Right atrium auricular region (tissue), 2 donors: ENCODE results near the gene CYTH3. TPM values are rescaled to one million over a fixed set of nuclear protein-coding genes. Genes with fewer than 3 reads are reported as not detected.
"Not testable (repeated sequence)": the region's sequence is repeated elsewhere in the genome, so short reads cannot be mapped to it uniquely, and the experiment has no call there.

Source experiments
- DNase-seq: peaks from one replicate; pipeline ENCODE4 v3.0.0-alpha.2; 2019; ENCODE audit warnings: low spot score
- H3K27ac ChIP-seq, 2 donors: fragments of 200-600 bp; sonication (generic); 1 replicate in 1 of 2; 2 replicates in 1 of 2; pipeline ENCODE4 v1.5.1; 2016 to 2019
- H3K27me3 ChIP-seq, 2 donors: fragments of 200-600 bp; sonication (generic); one replicate each; pipeline versions ENCODE4 v1.5.1 to v1.6.0; 2017 to 2019
- H3K36me3 ChIP-seq: fragments of 200-600 bp; sonication (generic); one replicate; pipeline ENCODE4 v1.5.1; 2016
- H3K4me1 ChIP-seq, 2 donors: fragments of 200-600 bp; sonication (generic); one replicate each; pipeline versions ENCODE4 v1.5.1 to v1.6.0; 2017 to 2019
- H3K4me3 ChIP-seq, 2 donors: fragments of 200-600 bp; sonication (generic); 1 replicate in 1 of 2; 2 replicates in 1 of 2; pipeline ENCODE4 v1.5.1; 2017 to 2019; ENCODE audit warnings: mild to moderate bottlenecking in 1 of 2, moderate library complexity in 1 of 2
- H3K9me3 ChIP-seq, 2 donors: fragments of 200-600 bp; sonication (generic); one replicate each; pipeline ENCODE4 v1.5.1; 2019
- total RNA-seq, 2 donors: library from RNA; depleted of rRNA; stranded (reverse); fragments of >200 nt; gene quantifications; one replicate each; pipeline ENCODE4 v1.1.0, GENCODE V29; 2016
- TF ChIP-seq, protein P1 (sequence below), 2 donors: fragments of 200-600 bp; sonication (generic); IDR thresholded peaks; one replicate each; pipeline ENCODE4 v1.5.1; 2019; ENCODE audit warnings: antibody characterized with exemption in 2 of 2

CYTH3 gene
- total RNA-seq, 2 donors from 2014 or later: 27.2 to 34.0 TPM

DNA sequence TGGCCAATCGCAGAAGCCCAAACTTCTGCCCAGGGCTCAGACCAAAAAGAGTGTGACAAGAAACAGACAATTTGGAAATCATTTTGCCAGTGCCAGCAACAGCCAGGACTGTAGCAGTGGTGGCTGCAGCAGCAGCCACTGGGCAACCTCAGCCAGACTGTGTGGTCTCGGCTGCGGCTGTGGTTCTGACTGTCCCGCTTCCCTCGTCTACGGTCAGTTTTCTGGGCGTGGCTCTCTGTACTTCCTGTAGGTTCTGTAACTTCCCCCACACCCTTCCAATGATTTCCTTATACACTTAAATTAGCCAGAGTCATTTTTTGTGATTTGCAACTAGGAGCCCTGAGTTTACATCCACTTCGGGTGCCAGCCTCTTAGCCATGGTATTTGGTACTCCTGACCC, 39.9 kb downstream of the CYTH3 start:
- Histone ChIP-seq H3K27ac (peak overlapping the region; percentile 14 to 37), H3K27me3 (no peaks in the 10 kb centered on the region), H3K4me3 (no peak overlapping the region), H3K9me3 (no peaks in the 10 kb centered on the region), H3K36me3 (no peaks in the 10 kb centered on the region), H3K4me1 (peaks cover 0 to 91% of the 10 kb centered on the region in 2 donors)
- DNase-seq: no peak
- TF ChIP-seq, protein P1, sequence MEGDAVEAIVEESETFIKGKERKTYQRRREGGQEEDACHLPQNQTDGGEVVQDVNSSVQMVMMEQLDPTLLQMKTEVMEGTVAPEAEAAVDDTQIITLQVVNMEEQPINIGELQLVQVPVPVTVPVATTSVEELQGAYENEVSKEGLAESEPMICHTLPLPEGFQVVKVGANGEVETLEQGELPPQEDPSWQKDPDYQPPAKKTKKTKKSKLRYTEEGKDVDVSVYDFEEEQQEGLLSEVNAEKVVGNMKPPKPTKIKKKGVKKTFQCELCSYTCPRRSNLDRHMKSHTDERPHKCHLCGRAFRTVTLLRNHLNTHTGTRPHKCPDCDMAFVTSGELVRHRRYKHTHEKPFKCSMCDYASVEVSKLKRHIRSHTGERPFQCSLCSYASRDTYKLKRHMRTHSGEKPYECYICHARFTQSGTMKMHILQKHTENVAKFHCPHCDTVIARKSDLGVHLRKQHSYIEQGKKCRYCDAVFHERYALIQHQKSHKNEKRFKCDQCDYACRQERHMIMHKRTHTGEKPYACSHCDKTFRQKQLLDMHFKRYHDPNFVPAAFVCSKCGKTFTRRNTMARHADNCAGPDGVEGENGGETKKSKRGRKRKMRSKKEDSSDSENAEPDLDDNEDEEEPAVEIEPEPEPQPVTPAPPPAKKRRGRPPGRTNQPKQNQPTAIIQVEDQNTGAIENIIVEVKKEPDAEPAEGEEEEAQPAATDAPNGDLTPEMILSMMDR (IDR thresholded peaks at IDR 0.05): no peak

DNA sequence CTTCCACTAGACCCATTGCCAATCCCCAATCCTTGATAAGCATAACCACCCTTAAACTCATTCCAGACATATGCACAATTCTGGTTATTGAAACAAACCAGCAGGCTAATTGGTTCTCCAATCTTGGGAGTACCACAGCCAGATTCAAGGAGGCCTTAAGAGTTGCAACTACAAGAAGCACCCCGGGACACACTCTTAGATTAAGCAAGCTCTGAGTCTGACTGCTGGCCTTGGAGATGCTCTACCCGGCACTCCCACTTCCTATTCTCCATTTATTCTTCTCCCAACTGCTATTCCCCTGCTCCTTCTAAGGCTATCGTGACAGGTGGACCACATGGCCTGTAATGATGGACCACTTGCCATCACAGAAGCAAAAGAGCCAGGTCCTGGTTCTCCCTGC, 40.3 kb downstream of the CYTH3 start:
- no peak for DNase-seq
- Histone ChIP-seq H3K4me1 (peaks cover 0 to 91% of the 10 kb centered on the region in 2 donors), H3K4me3 (no peak overlapping the region)

DNA sequence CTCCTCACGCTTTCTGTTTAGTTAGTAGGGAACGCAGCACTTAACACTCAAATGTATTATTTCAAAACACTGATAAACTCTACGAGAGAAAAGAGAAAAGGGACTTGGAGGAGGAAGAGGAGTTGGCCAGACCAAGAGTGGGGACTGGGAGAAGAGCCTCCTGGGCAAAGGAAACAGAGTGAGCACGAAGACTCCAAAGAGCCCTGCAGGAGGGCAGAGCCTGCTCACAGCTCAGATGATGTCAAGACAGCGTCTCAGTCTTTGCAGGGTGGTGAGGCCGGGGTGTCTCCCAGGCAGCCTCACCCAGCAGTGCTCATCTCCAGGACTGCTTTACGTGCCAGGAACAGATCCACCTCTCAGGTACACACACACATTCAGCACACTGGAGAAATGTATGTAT, 41.2 kb downstream of the CYTH3 start:
- H3K4me1 ChIP-seq: peaks cover 0 to 93% of the 10 kb centered on the region in 2 donors
- H3K36me3 ChIP-seq: no peaks in the 10 kb centered on the region

More for the DNA sequence above, 40.3 kb downstream of the CYTH3 start:
- TF ChIP-seq, protein P1 (IDR thresholded peaks at IDR 0.05): no peak
- H3K36me3 ChIP-seq: no peaks in the 10 kb centered on the region
- H3K27ac ChIP-seq: peak overlapping the region in 1 of 2 donors; percentile 37
- H3K9me3 ChIP-seq: no peaks in the 10 kb centered on the region
- H3K27me3 ChIP-seq: no peaks in the 10 kb centered on the region

DNA sequence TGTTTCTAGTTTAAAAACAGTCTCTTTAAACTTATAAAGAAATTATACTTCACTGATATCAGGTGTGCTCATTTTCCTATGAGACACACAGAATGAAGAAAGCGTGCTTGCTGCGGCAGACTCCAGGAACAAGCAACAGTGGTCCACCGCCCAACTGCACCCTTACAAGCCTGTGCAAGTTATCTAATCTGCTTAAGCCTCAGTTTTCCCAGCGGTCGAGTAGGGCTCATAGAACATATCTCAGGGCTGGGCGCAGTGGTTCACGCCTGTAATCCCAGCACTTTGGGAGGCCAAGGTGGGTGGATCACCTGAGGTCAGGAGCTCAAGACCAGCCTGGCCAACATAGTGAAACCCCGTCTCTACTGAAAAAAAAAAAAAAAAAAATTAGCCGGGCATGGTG, 43.1 kb downstream of the CYTH3 start:
- H3K9me3 ChIP-seq, DNase-seq, H3K36me3 ChIP-seq, H3K4me3 ChIP-seq, H3K27me3 ChIP-seq: not testable (repeated sequence)
- Histone ChIP-seq H3K4me1 (peaks cover 0 to 96% of the 10 kb centered on the region in 2 donors), H3K27ac (peak overlapping the region; percentile 75 to 81)

More for the DNA sequence above, 41.2 kb downstream of the CYTH3 start:
- no peak overlapping the region for H3K4me3 ChIP-seq
- H3K9me3 ChIP-seq: no peaks in the 10 kb centered on the region
- H3K27me3 ChIP-seq: no peaks in the 10 kb centered on the region
- DNase-seq: no peak
- TF ChIP-seq, protein P1 (IDR thresholded peaks at IDR 0.05): no peak
- peak overlapping the region in 1 of 2 donors; percentile 31 for H3K27ac ChIP-seq

DNA sequence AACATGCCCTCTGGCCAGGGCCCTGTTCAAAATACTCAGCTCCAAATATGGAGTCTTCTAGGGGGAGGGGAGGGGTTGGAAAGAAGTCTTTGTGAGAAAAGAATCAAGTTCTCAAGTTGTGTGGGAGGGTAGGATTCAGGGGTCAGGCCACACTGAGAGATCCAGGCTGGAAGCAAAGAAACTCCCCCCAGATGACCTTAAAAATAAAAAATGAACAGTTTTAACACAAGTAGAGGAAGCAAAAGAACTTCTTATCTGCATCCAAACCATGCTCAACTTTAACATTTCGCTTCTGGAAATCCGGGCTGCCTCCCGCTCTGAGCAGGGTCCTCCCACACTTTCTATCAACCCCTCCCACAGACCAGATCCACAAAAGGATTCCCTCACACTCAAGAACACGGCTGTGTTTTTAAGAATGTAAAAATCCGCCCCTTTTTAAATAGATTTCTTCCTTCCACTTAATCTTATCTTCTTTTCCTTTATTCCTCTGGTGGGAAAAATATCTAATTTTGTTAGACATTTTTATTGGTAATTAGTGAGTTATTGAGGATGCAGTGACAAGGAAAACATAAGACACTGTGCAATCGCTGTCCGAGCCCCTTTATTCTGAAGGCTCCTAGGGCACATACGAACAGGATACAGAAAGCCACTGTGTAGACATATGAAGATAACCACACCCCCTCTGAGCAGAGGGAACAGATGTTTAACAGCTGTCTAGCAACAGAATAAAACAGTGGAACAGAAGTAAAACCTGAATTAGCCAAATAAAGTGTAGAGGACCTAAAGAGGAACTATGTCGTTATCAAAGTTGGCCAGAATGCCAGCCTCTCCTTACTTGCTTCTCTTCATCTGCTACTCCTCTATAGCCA, 43.8 kb downstream of the CYTH3 start:
- no peaks in the 10 kb centered on the region for H3K9me3 ChIP-seq
- H3K4me3 ChIP-seq: peak overlapping the region in 1 of 2 donors; percentile 14
- no peak for DNase-seq
- no peaks in the 10 kb centered on the region for H3K36me3 ChIP-seq
- H3K27me3 ChIP-seq: no peaks in the 10 kb centered on the region
- H3K4me1 ChIP-seq: peaks cover 0 to 89% of the 10 kb centered on the region in 2 donors
- TF ChIP-seq, protein P1 (IDR thresholded peaks at IDR 0.05): no peak
- peak overlapping the region; percentile 75 to 81 for H3K27ac ChIP-seq

DNA sequence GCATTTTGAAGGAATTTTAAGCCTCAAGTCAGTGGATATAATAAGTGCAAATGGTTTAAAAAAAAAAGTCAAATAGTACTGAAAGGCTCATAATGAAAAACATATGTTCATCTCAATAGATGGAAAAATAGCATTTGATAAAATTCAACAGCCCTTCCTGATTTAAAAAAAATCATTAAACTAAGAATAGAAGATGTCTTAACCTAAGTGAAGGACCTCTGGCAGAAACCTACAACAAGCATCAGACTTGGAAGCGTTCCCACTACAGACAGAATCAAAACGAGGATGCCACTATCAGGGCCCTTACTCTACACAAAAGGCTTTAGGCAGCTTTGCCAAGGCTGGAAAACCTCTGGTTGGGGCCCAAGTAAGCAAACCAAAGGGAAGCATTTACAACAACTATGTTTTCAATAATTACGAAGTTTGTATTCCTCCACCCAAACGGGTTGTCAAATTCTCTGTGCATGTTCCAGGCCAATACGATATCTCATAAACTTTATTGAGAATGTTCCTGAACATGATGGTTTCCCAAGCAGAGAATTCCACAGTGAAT, 45.1 kb downstream of the CYTH3 start:
- H3K4me3 ChIP-seq: no peak overlapping the region
- peaks cover 0 to 85% of the 10 kb centered on the region in 2 donors for H3K4me1 ChIP-seq

More for the DNA sequence above, 45.1 kb downstream of the CYTH3 start:
- Histone ChIP-seq H3K27ac (peak overlapping the region; percentile 75 to 81), H3K27me3 (no peaks in the 10 kb centered on the region), H3K36me3 (no peaks in the 10 kb centered on the region), H3K9me3 (no peaks in the 10 kb centered on the region)
- DNase-seq: no peak
- TF ChIP-seq, protein P1 (IDR thresholded peaks at IDR 0.05): no peak
